ENCODE results near the gene ZC3H7A. TPM values are rescaled to one million over a fixed set of nuclear protein-coding genes. Genes with fewer than 3 reads are reported as not detected.
A peak's percentile ranks its signal among the peaks of the same experiment; 100 is the strongest.

ZC3H7A gene
- total RNA-seq, 1 donor from 2014 or later, result 33.9 TPM

DNA sequence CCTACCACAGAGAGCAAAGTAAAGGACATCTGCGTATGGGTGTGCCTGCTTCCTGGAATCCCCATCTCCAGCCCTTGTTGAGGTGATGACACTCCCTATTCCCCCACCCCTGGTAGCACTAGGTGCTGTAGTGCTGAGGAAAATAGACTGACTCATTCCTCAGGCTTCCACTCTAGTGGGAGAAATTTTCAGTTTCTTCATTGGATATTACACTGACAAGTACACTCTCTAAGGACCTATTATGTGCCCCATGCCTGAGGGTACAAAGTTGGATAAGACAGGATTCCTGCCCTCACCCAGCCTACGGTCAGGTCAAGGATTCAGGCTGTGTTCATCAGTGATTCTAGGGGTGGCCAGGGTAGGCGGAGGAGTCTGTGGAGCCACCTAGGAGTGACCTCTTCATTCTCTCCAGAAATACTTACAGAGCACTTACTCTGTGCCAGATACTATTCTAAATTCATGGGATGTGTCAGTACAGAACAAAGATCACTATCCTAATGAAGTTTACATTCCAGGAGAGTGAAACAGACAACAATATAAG, 4.5 kb upstream of the ZC3H7A start:
- Histone ChIP-seq H3K36me3 (ENCODE audit: control insufficient read depth in 3 of 3, insufficient read depth in 3 of 3, low read length in 3 of 3) (no peaks in the 10 kb centered on the region), H3K27ac (ENCODE audit: low read depth, low read length) (no peak overlapping the region), H3K27me3 (ENCODE audit: control insufficient read depth in 3 of 3, insufficient read depth in 3 of 3, low read length in 3 of 3) (no peaks in the 10 kb centered on the region), H3K9ac (ENCODE audit: low read depth in 1 of 3, low read length in 3 of 3) (no peak overlapping the region), H3K9me3 (ENCODE audit: control insufficient read depth in 3 of 3, low read length in 3 of 3) (no peaks in the 10 kb centered on the region), H3K4me3 (ENCODE audit: low read length in 3 of 3) (no peak overlapping the region), H3K4me1 (ENCODE audit: control insufficient read depth in 3 of 3, insufficient read depth in 3 of 3, low read length in 3 of 3) (peaks cover 20 to 29% (median 27%) of the 10 kb centered on the region in 3 donors)

- H3K27ac ChIP-seq (ENCODE audit: low read depth, low read length), result no peak overlapping the region
- H3K36me3 ChIP-seq (ENCODE audit: control insufficient read depth in 3 of 3, insufficient read depth in 3 of 3, low read length in 3 of 3), result peaks cover 0 to under 1% (median under 1%) of the 10 kb centered on the region in 3 donors
- H3K9ac ChIP-seq (ENCODE audit: low read depth in 1 of 3, low read length in 3 of 3), result no peak overlapping the region
- H3K4me1 ChIP-seq (ENCODE audit: control insufficient read depth in 3 of 3, insufficient read depth in 3 of 3, low read length in 3 of 3), result peaks cover 27 to 38% (median 34%) of the 10 kb centered on the region in 3 donors
- H3K9me3 ChIP-seq (ENCODE audit: control insufficient read depth in 3 of 3, low read length in 3 of 3), result no peaks in the 10 kb centered on the region
- H3K4me3 ChIP-seq (ENCODE audit: low read length in 3 of 3), result no peak overlapping the region
- H3K27me3 ChIP-seq (ENCODE audit: control insufficient read depth in 3 of 3, insufficient read depth in 3 of 3, low read length in 3 of 3), result no peaks in the 10 kb centered on the region
Observed at GRCh38 chr16:11800382-11800718, 3.3 kb upstream of the ZC3H7A start.

DNA sequence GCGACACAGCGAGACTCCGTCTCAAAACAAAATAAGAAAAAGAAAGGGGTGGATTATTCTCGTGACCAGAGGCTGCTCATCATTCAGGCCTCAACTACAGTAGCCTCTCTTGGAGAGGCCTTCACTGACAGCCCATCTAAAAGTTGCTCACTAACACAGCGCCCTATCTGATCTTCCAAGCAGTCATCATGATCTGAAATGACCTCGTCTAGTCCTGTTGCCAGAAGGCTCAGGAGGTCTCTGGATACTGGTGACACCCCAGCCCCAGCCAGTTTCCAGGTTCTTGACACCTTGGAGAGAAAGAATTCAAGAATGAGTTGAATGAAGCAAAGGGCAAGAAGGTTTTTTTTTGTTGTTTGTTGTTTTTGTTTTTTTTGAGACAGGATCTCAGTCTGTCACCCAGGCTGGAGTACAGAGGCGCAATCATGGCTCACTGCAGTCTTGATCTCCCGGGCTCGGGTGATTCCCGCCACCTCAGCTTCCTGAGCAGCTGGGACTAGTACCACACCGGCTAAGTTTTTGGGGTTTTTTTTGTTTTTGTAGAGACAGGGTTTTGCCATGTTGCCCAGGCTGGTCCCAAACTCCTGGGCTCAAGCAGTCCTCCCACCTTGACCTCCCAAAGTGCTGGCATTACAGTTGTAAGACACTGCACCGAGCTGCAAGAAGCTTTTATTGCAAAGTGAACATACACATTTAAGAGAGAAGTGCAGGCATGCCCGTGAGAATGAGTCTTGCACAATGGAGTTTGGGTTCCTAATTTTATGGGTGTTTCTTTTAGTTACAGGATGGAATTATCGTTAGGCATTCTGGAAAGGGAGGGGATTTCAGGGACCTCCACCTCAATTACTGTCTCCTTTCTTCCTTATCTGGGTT, 2.7 kb upstream of the ZC3H7A start:
- Histone ChIP-seq H3K9me3 (ENCODE audit: control insufficient read depth in 3 of 3, low read length in 3 of 3) (no peaks in the 10 kb centered on the region), H3K27me3 (ENCODE audit: control insufficient read depth in 3 of 3, insufficient read depth in 3 of 3, low read length in 3 of 3) (no peaks in the 10 kb centered on the region), H3K4me3 (ENCODE audit: low read length in 3 of 3) (no peak overlapping the region), H3K27ac (ENCODE audit: low read depth, low read length) (peak overlapping the region; percentile 99), H3K4me1 (ENCODE audit: control insufficient read depth in 3 of 3, insufficient read depth in 3 of 3, low read length in 3 of 3) (peaks cover 27 to 43% (median 39%) of the 10 kb centered on the region in 3 donors), H3K36me3 (ENCODE audit: control insufficient read depth in 3 of 3, insufficient read depth in 3 of 3, low read length in 3 of 3) (peaks cover 0 to 4% (median 3%) of the 10 kb centered on the region in 3 donors), H3K9ac (ENCODE audit: low read depth in 1 of 3, low read length in 3 of 3) (no peak overlapping the region)

GRCh38 chr16:11799017-11799381, 1.9 kb upstream of the ZC3H7A start:
- Histone ChIP-seq H3K36me3 (ENCODE audit: control insufficient read depth in 3 of 3, insufficient read depth in 3 of 3, low read length in 3 of 3) (peaks cover 0 to 4% (median 3%) of the 10 kb centered on the region in 3 donors), H3K9ac (ENCODE audit: low read depth in 1 of 3, low read length in 3 of 3) (no peak overlapping the region), H3K27me3 (ENCODE audit: control insufficient read depth in 3 of 3, insufficient read depth in 3 of 3, low read length in 3 of 3) (no peaks in the 10 kb centered on the region), H3K4me1 (ENCODE audit: control insufficient read depth in 3 of 3, insufficient read depth in 3 of 3, low read length in 3 of 3) (peaks cover 27 to 51% (median 41%) of the 10 kb centered on the region in 3 donors), H3K27ac (ENCODE audit: low read depth, low read length) (peak overlapping the region; percentile 99), H3K9me3 (ENCODE audit: control insufficient read depth in 3 of 3, low read length in 3 of 3) (no peaks in the 10 kb centered on the region), H3K4me3 (ENCODE audit: low read length in 3 of 3) (peak overlapping the region in 1 of 3 donors; percentile 98)

DNA sequence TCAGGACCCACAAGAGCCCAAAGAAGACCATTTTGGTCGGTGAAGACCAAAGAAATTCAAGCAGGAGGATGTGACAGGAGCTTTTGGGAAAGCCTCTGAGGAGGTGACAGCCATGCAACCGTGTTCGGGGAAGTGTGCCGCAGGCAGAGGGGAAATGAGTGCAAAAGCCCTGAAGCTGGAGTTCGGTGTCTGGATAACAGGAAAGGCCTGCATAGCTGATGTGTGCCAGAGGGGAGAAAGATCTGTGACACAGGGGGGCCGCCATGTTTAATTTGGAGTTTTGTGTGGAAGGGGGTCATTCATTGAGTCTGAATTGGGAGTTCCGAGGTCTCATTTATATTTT, 870 bp upstream of the ZC3H7A start:
- Histone ChIP-seq H3K9me3 (ENCODE audit: control insufficient read depth in 3 of 3, low read length in 3 of 3) (no peaks in the 10 kb centered on the region), H3K4me1 (ENCODE audit: control insufficient read depth in 3 of 3, insufficient read depth in 3 of 3, low read length in 3 of 3) (peaks cover 36 to 62% (median 51%) of the 10 kb centered on the region in 3 donors), H3K4me3 (ENCODE audit: low read length in 3 of 3) (peak overlapping the region; percentile 92 to 98 (median 98)), H3K27ac (ENCODE audit: low read depth, low read length) (peak overlapping the region; percentile 99), H3K36me3 (ENCODE audit: control insufficient read depth in 3 of 3, insufficient read depth in 3 of 3, low read length in 3 of 3) (peaks cover 0 to 4% (median 3%) of the 10 kb centered on the region in 3 donors), H3K27me3 (ENCODE audit: control insufficient read depth in 3 of 3, insufficient read depth in 3 of 3, low read length in 3 of 3) (no peaks in the 10 kb centered on the region), H3K9ac (ENCODE audit: low read depth in 1 of 3, low read length in 3 of 3) (peak overlapping the region; percentile 93 to 99 (median 98))

GRCh38 chr16:11796227-11797165, 562 bp downstream of the ZC3H7A start:
- Histone ChIP-seq H3K9me3 (ENCODE audit: control insufficient read depth in 3 of 3, low read length in 3 of 3) (no peaks in the 10 kb centered on the region), H3K4me1 (ENCODE audit: control insufficient read depth in 3 of 3, insufficient read depth in 3 of 3, low read length in 3 of 3) (peaks cover 48 to 76% (median 66%) of the 10 kb centered on the region in 3 donors), H3K27ac (ENCODE audit: low read depth, low read length) (peak overlapping the region; percentile 99), H3K4me3 (ENCODE audit: low read length in 3 of 3) (peak overlapping the region; percentile 85 to 88 (median 85)), H3K36me3 (ENCODE audit: control insufficient read depth in 3 of 3, insufficient read depth in 3 of 3, low read length in 3 of 3) (peaks cover 0 to 4% (median 3%) of the 10 kb centered on the region in 3 donors), H3K27me3 (ENCODE audit: control insufficient read depth in 3 of 3, insufficient read depth in 3 of 3, low read length in 3 of 3) (no peaks in the 10 kb centered on the region), H3K9ac (ENCODE audit: low read depth in 1 of 3, low read length in 3 of 3) (peak overlapping the region; percentile 96 to 99 (median 97))

DNA sequence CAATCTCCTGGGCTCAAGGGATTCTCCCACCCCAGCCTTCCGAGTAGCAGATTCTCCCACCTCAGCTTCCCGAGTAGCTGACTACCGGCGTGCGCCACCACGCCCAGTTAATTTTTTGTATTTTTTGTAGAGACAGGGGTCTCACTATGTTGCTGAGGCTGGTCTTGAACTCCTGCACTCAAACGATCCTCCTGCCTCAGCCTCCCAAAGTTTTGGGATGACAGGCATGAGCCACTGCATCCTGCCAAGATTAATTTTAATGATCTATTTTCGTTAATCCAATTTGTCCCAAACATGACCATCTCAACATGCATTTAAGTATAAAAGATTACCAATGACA, 1.2 kb downstream of the ZC3H7A start:
- Histone ChIP-seq H3K9me3 (ENCODE audit: control insufficient read depth in 3 of 3, low read length in 3 of 3) (no peaks in the 10 kb centered on the region), H3K9ac (ENCODE audit: low read depth in 1 of 3, low read length in 3 of 3) (peak overlapping the region; percentile 96 to 99 (median 97)), H3K27me3 (ENCODE audit: control insufficient read depth in 3 of 3, insufficient read depth in 3 of 3, low read length in 3 of 3) (no peaks in the 10 kb centered on the region), H3K4me1 (ENCODE audit: control insufficient read depth in 3 of 3, insufficient read depth in 3 of 3, low read length in 3 of 3) (peaks cover 54 to 82% (median 72%) of the 10 kb centered on the region in 3 donors), H3K36me3 (ENCODE audit: control insufficient read depth in 3 of 3, insufficient read depth in 3 of 3, low read length in 3 of 3) (peaks cover 0 to 4% (median 3%) of the 10 kb centered on the region in 3 donors), H3K4me3 (ENCODE audit: low read length in 3 of 3) (peak overlapping the region; percentile 85 to 88 (median 85)), H3K27ac (ENCODE audit: low read depth, low read length) (peak overlapping the region; percentile 99)

GRCh38 chr16:11794996-11795886, 1.8 kb downstream of the ZC3H7A start:
- Histone ChIP-seq H3K4me3 (ENCODE audit: low read length in 3 of 3) (peak overlapping the region; percentile 38 to 85 (median 85)), H3K9me3 (ENCODE audit: control insufficient read depth in 3 of 3, low read length in 3 of 3) (no peaks in the 10 kb centered on the region), H3K9ac (ENCODE audit: low read depth in 1 of 3, low read length in 3 of 3) (peak overlapping the region; percentile 96 to 99 (median 97)), H3K27me3 (ENCODE audit: control insufficient read depth in 3 of 3, insufficient read depth in 3 of 3, low read length in 3 of 3) (no peaks in the 10 kb centered on the region), H3K27ac (ENCODE audit: low read depth, low read length) (peak overlapping the region; percentile 99), H3K4me1 (ENCODE audit: control insufficient read depth in 3 of 3, insufficient read depth in 3 of 3, low read length in 3 of 3) (peaks cover 55 to 82% (median 73%) of the 10 kb centered on the region in 3 donors), H3K36me3 (ENCODE audit: control insufficient read depth in 3 of 3, insufficient read depth in 3 of 3, low read length in 3 of 3) (peaks cover 0 to 4% (median 3%) of the 10 kb centered on the region in 3 donors)

DNA sequence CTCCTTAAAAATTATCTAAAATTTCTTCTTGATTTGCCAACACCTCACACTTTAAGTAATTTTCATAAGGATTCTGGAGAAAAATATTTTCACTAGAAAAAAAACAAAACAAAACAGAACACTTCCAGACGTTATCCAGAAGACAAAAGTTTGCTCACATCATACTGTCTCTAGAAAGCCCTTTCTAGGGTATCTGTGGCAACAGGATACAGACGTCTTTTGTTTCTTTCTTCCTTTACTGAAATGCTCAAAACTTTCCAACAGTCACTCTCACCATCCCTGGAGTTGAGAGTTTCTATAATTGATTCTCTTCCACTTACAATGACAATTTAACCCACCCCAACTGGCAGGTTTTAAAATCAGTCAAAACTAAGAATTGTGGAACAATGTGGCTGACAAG, 2.6 kb downstream of the ZC3H7A start:
- no peak overlapping the region for H3K9ac ChIP-seq (ENCODE audit: low read depth in 1 of 3, low read length in 3 of 3)

More for the DNA sequence above, 2.6 kb downstream of the ZC3H7A start:
- H3K4me1 ChIP-seq (ENCODE audit: control insufficient read depth in 3 of 3, insufficient read depth in 3 of 3, low read length in 3 of 3), result peaks cover 50 to 75% (median 69%) of the 10 kb centered on the region in 3 donors
- no peak overlapping the region for H3K27ac ChIP-seq (ENCODE audit: low read depth, low read length)
- H3K36me3 ChIP-seq (ENCODE audit: control insufficient read depth in 3 of 3, insufficient read depth in 3 of 3, low read length in 3 of 3), result peaks cover 3 to 4% (median 3%) of the 10 kb centered on the region in 3 donors
- H3K4me3 ChIP-seq (ENCODE audit: low read length in 3 of 3), result no peak overlapping the region
- H3K9me3 ChIP-seq (ENCODE audit: control insufficient read depth in 3 of 3, low read length in 3 of 3), result no peaks in the 10 kb centered on the region
- H3K27me3 ChIP-seq (ENCODE audit: control insufficient read depth in 3 of 3, insufficient read depth in 3 of 3, low read length in 3 of 3), result no peaks in the 10 kb centered on the region

Data from skeletal muscle tissue (tissue), 4 donors.